ENCODE data around the gene NAP1L4. TPM values are rescaled to one million over a fixed set of nuclear protein-coding genes. Genes with fewer than 3 reads are reported as not detected.

Gene NAP1L4
- total and polyA plus RNA-seq, 2 donors (not counting 1 experiment from before 2014, with no cell fraction given): 62.1 to 133 TPM

DNA sequence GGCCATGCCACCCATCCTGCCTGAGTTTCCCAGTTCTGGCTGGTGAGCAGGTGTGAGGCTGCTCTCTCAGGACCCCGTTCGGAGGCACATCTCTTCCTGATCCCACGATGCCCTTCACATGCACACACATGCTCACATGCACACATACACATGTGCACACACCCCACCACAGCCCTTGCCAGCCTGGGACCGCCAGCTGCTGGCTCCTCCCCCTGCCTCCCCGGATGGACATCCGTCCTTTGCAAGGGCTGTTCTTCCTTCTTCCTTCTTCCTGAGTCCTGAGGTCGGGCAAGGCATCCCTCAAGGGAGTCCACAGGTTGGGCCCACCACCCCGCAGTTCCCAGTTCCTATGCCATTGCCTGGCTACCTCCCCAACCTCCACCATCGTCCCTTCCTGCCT is 96.1 kb downstream of the NAP1L4 start:
- H3K27ac Mint-ChIP-seq: no peak overlapping the region
- no peak overlapping the region for H3K4me2 ChIP-seq (replicated peaks; ENCODE audit: low read depth, low read length, poor library complexity, severe bottlenecking)
- H3K9ac ChIP-seq (ENCODE audit: low read length): no peak overlapping the region
- H3K36me3 ChIP-seq (replicated peaks in 1 of 2; ENCODE audit: control extremely low read depth in 1 of 2, control insufficient read depth in 1 of 2, extremely low read depth in 1 of 2, insufficient read depth in 2 of 2, low read length in 1 of 2): no peaks in the 10 kb centered on the region
- ATAC-seq (ENCODE audit: low read depth): no peak
- H3K4me3 ChIP-seq (ENCODE audit: control extremely low read depth in 1 of 5, extremely low read depth in 1 of 5, insufficient read depth in 1 of 5, low read depth in 2 of 5, low read length in 4 of 5): no peak overlapping the region
- H3K79me2 ChIP-seq (ENCODE audit: control insufficient read depth, insufficient read depth, low read length): no peaks in the 10 kb centered on the region
- TF ChIP-seq, protein P1, sequence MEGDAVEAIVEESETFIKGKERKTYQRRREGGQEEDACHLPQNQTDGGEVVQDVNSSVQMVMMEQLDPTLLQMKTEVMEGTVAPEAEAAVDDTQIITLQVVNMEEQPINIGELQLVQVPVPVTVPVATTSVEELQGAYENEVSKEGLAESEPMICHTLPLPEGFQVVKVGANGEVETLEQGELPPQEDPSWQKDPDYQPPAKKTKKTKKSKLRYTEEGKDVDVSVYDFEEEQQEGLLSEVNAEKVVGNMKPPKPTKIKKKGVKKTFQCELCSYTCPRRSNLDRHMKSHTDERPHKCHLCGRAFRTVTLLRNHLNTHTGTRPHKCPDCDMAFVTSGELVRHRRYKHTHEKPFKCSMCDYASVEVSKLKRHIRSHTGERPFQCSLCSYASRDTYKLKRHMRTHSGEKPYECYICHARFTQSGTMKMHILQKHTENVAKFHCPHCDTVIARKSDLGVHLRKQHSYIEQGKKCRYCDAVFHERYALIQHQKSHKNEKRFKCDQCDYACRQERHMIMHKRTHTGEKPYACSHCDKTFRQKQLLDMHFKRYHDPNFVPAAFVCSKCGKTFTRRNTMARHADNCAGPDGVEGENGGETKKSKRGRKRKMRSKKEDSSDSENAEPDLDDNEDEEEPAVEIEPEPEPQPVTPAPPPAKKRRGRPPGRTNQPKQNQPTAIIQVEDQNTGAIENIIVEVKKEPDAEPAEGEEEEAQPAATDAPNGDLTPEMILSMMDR (IDR thresholded peaks at IDR 0.05): no peak
- TF ChIP-seq EZH2 (IDR thresholded peaks at IDR 0.05; ENCODE audit: borderline replicate concordance, insufficient read depth, low read depth, low read length, poor library complexity, severe bottlenecking): no peak
- POLR2A ChIA-PET: interaction anchor here (0.7 kb wide), 1 partner anchor 199 kb away, joined by 3 read pairs; no protein-coding TSS in a partner anchor
- CTCF ChIA-PET: interaction anchor here (0.8 to 16.1 kb wide), 4 partner anchors 13 to 365 kb away, joined by 3 to 595 read pairs (median 4); no protein-coding TSS in a partner anchor
- no peaks in the 10 kb centered on the region for H4K20me1 ChIP-seq (ENCODE audit: control insufficient read depth, insufficient read depth, low read length, poor library complexity, severe bottlenecking)
- H3K27me3 ChIP-seq (replicated peaks in 1 of 4; ENCODE audit: control extremely low read depth in 1 of 4, control insufficient read depth in 3 of 4, insufficient read depth in 4 of 4, low read length in 3 of 4): no peaks in the 10 kb centered on the region
- no peak overlapping the region for H3K4me3 Mint-ChIP-seq
- no peaks in the 10 kb centered on the region for H3K9me3 Mint-ChIP-seq (ENCODE audit: insufficient read depth)
- H3K4me1 ChIP-seq (ENCODE audit: control insufficient read depth in 2 of 2, insufficient read depth in 2 of 2, low read length in 2 of 2): peaks cover 15 to 21% of the 10 kb centered on the region in 2 donors
- peaks cover 26% of the 10 kb centered on the region for H3K4me1 Mint-ChIP-seq
- no peaks in the 10 kb centered on the region for H3K9me3 ChIP-seq (ENCODE audit: control extremely low read depth in 1 of 3, control insufficient read depth in 2 of 3, insufficient read depth in 1 of 3, low read length in 2 of 3)
- no peak for DNase-seq
- intact Hi-C loops (cut with micrococcal nuclease): no loop called here
- WGBS (ENCODE audit: insufficient coverage): 81% methylated on average over 8 of the region's 9 CpGs
- H2AFZ ChIP-seq (ENCODE audit: insufficient read depth, low read depth, low read length, poor library complexity, severe bottlenecking): no peak overlapping the region
- H3K27ac ChIP-seq (ENCODE audit: low read length in 2 of 2): no peak overlapping the region
- H3K27me3 Mint-ChIP-seq: no peaks in the 10 kb centered on the region

Small RNA genes lying within 50 kb of the gene (small RNA-seq; reads per million reads assigned to genes)
- 196 reads per million, percentile 96 among the genes with 10 or more reads in this experiment for gene SNORA54 (ENCODE audit: insufficient read length, low read depth, low replicate concordance)

Other genes with a start within 250 kb of the NAP1L4 start
- 5.9 and 8.0 TPM in 2 replicates for gene CDKN1C, start 106.6 kb downstream of the NAP1L4 start, total RNA-seq
- gene CDKN1C, start 106.6 kb downstream of the NAP1L4 start, polyA plus RNA-seq: 0.58 and 1.1 TPM in 2 replicates
- 0.41 TPM in 1 of 2 replicates, not detected in the other for gene PHLDA2, start 62.9 kb downstream of the NAP1L4 start, total RNA-seq
- 1.3 and 1.4 TPM in 2 replicates for gene PHLDA2, start 62.9 kb downstream of the NAP1L4 start, polyA plus RNA-seq
- gene CARS1, start 65.1 kb upstream of the NAP1L4 start, total RNA-seq: 49.5 and 56.7 TPM in 2 replicates
- 31.3 and 48.7 TPM in 2 replicates for gene CARS1, start 65.1 kb upstream of the NAP1L4 start, polyA plus RNA-seq
- 0.15 and 0.56 TPM in 2 replicates for gene OSBPL5, start 173.0 kb upstream of the NAP1L4 start, total RNA-seq
- 1.2 TPM in 2 replicates for gene OSBPL5, start 173.0 kb upstream of the NAP1L4 start, polyA plus RNA-seq
- not detected in 2 replicates for gene MRGPRG, start 226.5 kb upstream of the NAP1L4 start, total RNA-seq
- gene MRGPRG, start 226.5 kb upstream of the NAP1L4 start, polyA plus RNA-seq: not detected in 2 replicates
- not detected in 2 replicates for gene MRGPRE, start 240.1 kb upstream of the NAP1L4 start, total RNA-seq
- not detected in 2 replicates for gene MRGPRE, start 240.1 kb upstream of the NAP1L4 start, polyA plus RNA-seq

Data from B cell (primary cell).